GM19452 (cell line): ENCODE data around the gene WDR35.

ENCODE experiments used
- ATAC-seq: cut with Tn5 transposase; IDR thresholded peaks from one replicate; pipeline ENCODE4 v1.9.1; 2021; ENCODE audit not compliant: unreplicated experiment

WDR35 gene

GRCh38 chr2:20011276-20012031 is 21.5 kb upstream of the WDR35 start:
- ATAC-seq = no peak

- ATAC-seq = no peak
Measured at GRCh38 chr2:20008703-20009102, 18.8 kb upstream of the WDR35 start.

- no peak for ATAC-seq
Measured at GRCh38 chr2:20005891-20006470, 16.1 kb upstream of the WDR35 start.

GRCh38 chr2:20005067-20005627 is 15.2 kb upstream of the WDR35 start:
- no peak for ATAC-seq

- no peak for ATAC-seq
Measured at GRCh38 chr2:20001361-20001863, 11.5 kb upstream of the WDR35 start.

GRCh38 chr2:19993731-19994130 is 3.8 kb upstream of the WDR35 start:
- no peak for ATAC-seq

GRCh38 chr2:19991895-19992294 is 2.0 kb upstream of the WDR35 start:
- ATAC-seq = no peak

- ATAC-seq = no peak
Measured at GRCh38 chr2:19990416-19990728, 467 bp upstream of the WDR35 start.

- no peak for ATAC-seq
Measured at GRCh38 chr2:19989342-19989666, 601 bp downstream of the WDR35 start.

- no peak for ATAC-seq
Measured at GRCh38 chr2:19988600-19988999, 1.3 kb downstream of the WDR35 start.

- peak; percentile 68 for ATAC-seq
Measured at GRCh38 chr2:19987936-19988335, 2.0 kb downstream of the WDR35 start.

- ATAC-seq = no peak
Measured at GRCh38 chr2:19982268-19982667, 7.6 kb downstream of the WDR35 start.

GRCh38 chr2:19979932-19980331 is 10.0 kb downstream of the WDR35 start:
- ATAC-seq = no peak

GRCh38 chr2:19973466-19973865 is 16.4 kb downstream of the WDR35 start:
- no peak for ATAC-seq

- no peak for ATAC-seq
Measured at GRCh38 chr2:19971691-19972090, 18.2 kb downstream of the WDR35 start.

GRCh38 chr2:19963386-19963785 is 26.5 kb downstream of the WDR35 start:
- ATAC-seq = no peak

- ATAC-seq = peak; percentile 91
Measured at GRCh38 chr2:19955544-19956422, 34.1 kb downstream of the WDR35 start.

GRCh38 chr2:19949071-19949470 is 40.8 kb downstream of the WDR35 start:
- no peak for ATAC-seq

- no peak for ATAC-seq
Measured at GRCh38 chr2:19947184-19947940, 42.5 kb downstream of the WDR35 start.

GRCh38 chr2:19944205-19944845 is 45.6 kb downstream of the WDR35 start:
- no peak for ATAC-seq
